GM12874 (cell line): ENCODE data around the gene IL19.

ENCODE experiments used
- TF ChIP-seq, protein P1 (sequence below): IDR thresholded peaks from 2 replicates; pipeline ENCODE4 v1.5.1; 2011; ENCODE audit warnings: low read depth, mild to moderate bottlenecking, control low read depth, low read length, moderate library complexity; ENCODE audit not compliant: insufficient read depth

Gene IL19

GRCh38 chr1:206742719-206743383 lies 27.7 kb upstream of the IL19 start:
- TF ChIP-seq, protein P1, sequence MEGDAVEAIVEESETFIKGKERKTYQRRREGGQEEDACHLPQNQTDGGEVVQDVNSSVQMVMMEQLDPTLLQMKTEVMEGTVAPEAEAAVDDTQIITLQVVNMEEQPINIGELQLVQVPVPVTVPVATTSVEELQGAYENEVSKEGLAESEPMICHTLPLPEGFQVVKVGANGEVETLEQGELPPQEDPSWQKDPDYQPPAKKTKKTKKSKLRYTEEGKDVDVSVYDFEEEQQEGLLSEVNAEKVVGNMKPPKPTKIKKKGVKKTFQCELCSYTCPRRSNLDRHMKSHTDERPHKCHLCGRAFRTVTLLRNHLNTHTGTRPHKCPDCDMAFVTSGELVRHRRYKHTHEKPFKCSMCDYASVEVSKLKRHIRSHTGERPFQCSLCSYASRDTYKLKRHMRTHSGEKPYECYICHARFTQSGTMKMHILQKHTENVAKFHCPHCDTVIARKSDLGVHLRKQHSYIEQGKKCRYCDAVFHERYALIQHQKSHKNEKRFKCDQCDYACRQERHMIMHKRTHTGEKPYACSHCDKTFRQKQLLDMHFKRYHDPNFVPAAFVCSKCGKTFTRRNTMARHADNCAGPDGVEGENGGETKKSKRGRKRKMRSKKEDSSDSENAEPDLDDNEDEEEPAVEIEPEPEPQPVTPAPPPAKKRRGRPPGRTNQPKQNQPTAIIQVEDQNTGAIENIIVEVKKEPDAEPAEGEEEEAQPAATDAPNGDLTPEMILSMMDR, result no peak

DNA sequence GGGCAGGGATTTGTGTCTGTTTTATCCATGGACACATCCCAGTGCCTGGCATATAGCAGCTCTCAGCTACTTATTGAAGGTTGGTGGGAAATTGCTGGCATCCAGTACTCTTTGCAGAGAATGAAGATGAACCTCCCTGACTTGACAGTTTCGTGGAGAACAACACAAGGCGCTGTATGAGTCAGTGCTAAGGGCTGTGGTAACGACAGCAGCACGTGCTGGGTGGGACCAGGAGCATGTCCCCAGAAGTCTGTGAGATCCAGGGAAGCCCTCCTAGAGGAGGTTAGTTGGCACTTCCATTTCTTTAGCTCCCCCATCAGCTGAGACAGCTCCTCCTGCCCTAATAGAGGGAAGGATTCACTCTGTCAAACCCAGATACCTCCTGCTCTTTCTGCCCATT lies 25.9 kb upstream of the IL19 start:
- TF ChIP-seq, protein P1, result no peak

- TF ChIP-seq, protein P1, result no peak
Measured at GRCh38 chr1:206745301-206745700, 25.3 kb upstream of the IL19 start.

- TF ChIP-seq, protein P1, result no peak
Measured at GRCh38 chr1:206748348-206749030, 22.1 kb upstream of the IL19 start.

- TF ChIP-seq, protein P1, result no peak
Measured at GRCh38 chr1:206751891-206752290, 18.7 kb upstream of the IL19 start.

DNA sequence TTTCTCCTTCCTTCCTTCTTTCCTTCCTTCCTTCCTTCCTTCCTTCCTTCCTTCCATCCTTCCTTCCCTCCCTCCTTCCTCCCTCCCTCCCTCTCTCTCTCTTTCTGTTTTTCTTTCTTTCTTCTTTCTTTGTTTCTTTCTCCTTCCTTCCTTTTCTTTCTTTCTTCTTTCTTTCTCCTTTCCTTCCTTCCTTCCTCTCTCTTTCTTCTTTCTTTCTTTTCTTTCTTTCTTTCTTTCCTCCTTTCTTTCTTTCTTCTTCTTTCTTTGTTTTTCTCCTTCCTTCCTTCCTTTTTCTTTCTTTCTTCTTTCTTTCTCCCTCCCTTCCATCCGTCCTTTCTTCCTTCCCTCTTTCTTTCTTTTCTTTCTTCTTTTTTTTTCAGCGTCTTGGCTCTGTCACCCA lies 18.1 kb upstream of the IL19 start:
- TF ChIP-seq, protein P1, result no peak

DNA sequence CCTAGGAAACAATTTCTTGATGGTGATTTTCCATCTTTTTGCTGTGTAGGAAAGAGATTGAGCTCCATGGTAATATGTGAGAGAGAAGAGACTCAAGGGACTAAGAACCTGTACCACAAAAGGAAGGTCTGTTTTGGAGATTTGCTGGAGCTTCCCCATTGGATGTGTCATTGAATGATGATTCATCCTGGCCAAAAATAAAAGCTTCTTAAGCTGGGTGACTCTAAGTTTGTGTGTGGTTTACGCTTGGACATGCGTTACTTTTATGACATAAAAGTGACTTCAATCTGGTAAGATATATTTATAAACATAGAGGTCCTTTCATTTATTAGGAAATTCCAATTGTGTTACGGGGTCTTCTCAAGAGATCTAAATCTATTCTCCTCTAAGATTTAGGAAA lies 17.4 kb upstream of the IL19 start:
- TF ChIP-seq, protein P1, result no peak
